Heart left ventricle (tissue), 16 donors: ENCODE results near the gene GALNT9. TPM values are rescaled to one million over a fixed set of nuclear protein-coding genes. Genes with fewer than 3 reads are reported as not detected.
A peak's percentile ranks its signal among the peaks of the same experiment; 100 is the strongest.

Experiments used
- ATAC-seq, 4 donors: fragments of 200-7000 bp; cut with Tn5 transposase; one replicate each; pipeline ENCODE4 v1.9.1; 2020 to 2022; ENCODE audit warnings: moderate library complexity in 4 of 4, mild to moderate bottlenecking in 3 of 4, moderate number of reproducible peaks in 1 of 4
- DNase-seq, 5 donors: peaks; one replicate each; pipeline ENCODE4 v3.0.0-alpha.2; 2020
- H3K27ac ChIP-seq, 12 donors: fragments of 200-600 bp; sonication (generic) in 4 of 12; one replicate each; pipeline versions ENCODE4 v1.5.0 to v1.8.0; 2016 to 2022; ENCODE audit warnings: mild to moderate bottlenecking in 2 of 12
- H3K27me3 ChIP-seq, 9 donors: fragments of 200-600 bp; sonication (generic) in 2 of 9; one replicate each; pipeline versions ENCODE4 v1.5.1 to v1.8.0; 2016 to 2022; ENCODE audit warnings: mild to moderate bottlenecking in 3 of 9
- H3K36me3 ChIP-seq, 9 donors: fragments of 200-600 bp; sonication (generic) in 2 of 9; one replicate each; pipeline versions ENCODE4 v1.5.0 to v1.8.0; 2018 to 2022; ENCODE audit warnings: mild to moderate bottlenecking in 2 of 9
- H3K4me1 ChIP-seq, 12 donors: fragments of 200-600 bp; sonication (generic) in 4 of 12; one replicate each; pipeline versions ENCODE4 v1.5.0 to v1.8.0; 2016 to 2022; ENCODE audit warnings: mild to moderate bottlenecking in 3 of 12
- H3K4me3 ChIP-seq, 12 donors: fragments of 200-600 bp; sonication (generic) in 4 of 12; one replicate each; pipeline versions ENCODE4 v1.5.0 to v1.8.0; 2017 to 2022; ENCODE audit warnings: mild to moderate bottlenecking in 9 of 12, moderate library complexity in 4 of 12
- H3K9me3 ChIP-seq, 12 donors: fragments of 200-600 bp; sonication (generic) in 4 of 12; one replicate each; pipeline versions ENCODE4 v1.5.0 to v1.8.0; 2016 to 2022; ENCODE audit warnings: mild to moderate bottlenecking in 1 of 12
- POLR2A ChIP-seq, 2 donors: fragments of 450-650 bp; IDR thresholded peaks; one replicate each; pipeline ENCODE4 v1.6.1; 2017; ENCODE audit warnings: antibody characterized with exemption in 2 of 2, mild to moderate bottlenecking in 2 of 2, moderate library complexity in 2 of 2
- WGBS, 4 donors: extraction: QIAGEN DNeasy Blood & Tissue Kit in 2 of 4; methylation state at CpG; one replicate each; pipeline versions ENCODE4 v1.1.5 to v1.1.7; 2013 to 2018; 5-methylcytosine and 5-hydroxymethylcytosine counted together
- intact Hi-C, 10 donors: fragments of 100-400 bp; cut with DNase I; formaldehyde crosslinking; loops; one replicate each; pipeline versions ENCODE4 v1.11.1 to v1.14.2; 2022
- polyA plus RNA-seq, 2 donors: library from polyadenylated mRNA; stranded (reverse); fragments of 200-250 nt; gene quantifications; one replicate each; pipeline ENCODE4 v1.2.3, GENCODE V29; 2013
- total RNA-seq, 9 donors: library from RNA; depleted of rRNA in 2 of 9; stranded (reverse); fragments of >200 nt in 2 of 9; fragmentation: NEBNext Ultra II Directional in 3 of 9; extraction: Animal tissue kit (Norgen Biotek cat#: 25700) in 3 of 9; gene quantifications; one replicate each; pipeline versions ENCODE4 v1.1.0 to v1.2.4, GENCODE V29; 2016 to 2023
- TF ChIP-seq, protein P1 (sequence below), 12 donors: fragments of 200-600 bp; sonication (generic) in 4 of 12; IDR thresholded peaks; one replicate each; pipeline versions ENCODE4 v1.5.0 to v1.8.0; 2018 to 2022; ENCODE audit warnings: antibody characterized with exemption in 12 of 12, mild to moderate bottlenecking in 5 of 12
- donor health status: ischemic (EF 13 %, LVEDD 7.1; RV severe dilation, severe dysfunction).
- donor health status: healthy with polysubstance abuse.
- donor health status: DM: no; HTN: yes; CAD: no.
- donor health status: DM: no; HTN: no; CAD: no.
- donor health status: ischemic (EF 25% LVEDD 6.9; RV normal size, moderate dysfunction).
- donor health status: ischemic (EF 25% LVEDD 5.7; RV mildly dilated, moderate dysfunction).
- donor health status: healthy.
- donor health status: DM: yes; HTN: yes; CAD: no.
- donor health status: ischemic (EF 35%, LVEDD 5.7; RV mildly dilated, moderate dysfunction).
- donor health status: nonischemic (EF 11% LVEDD 7.7; RV severe dilation, severe dysfunction).
- donor health status: DM: yes; HTN: yes; CAD: no.
- donor health status: PGD.
- donor health status: ischemic (EF 29% LVEDD 5.4; RV normal size, mild dysfunction).
- donor health status: nonischemic (EF 23%, LVEDD 6.1; RV moderate dilation, normal function).

GALNT9 gene
- total and polyA plus RNA-seq, 11 donors: 10.3 TPM; not detected in 10

DNA sequence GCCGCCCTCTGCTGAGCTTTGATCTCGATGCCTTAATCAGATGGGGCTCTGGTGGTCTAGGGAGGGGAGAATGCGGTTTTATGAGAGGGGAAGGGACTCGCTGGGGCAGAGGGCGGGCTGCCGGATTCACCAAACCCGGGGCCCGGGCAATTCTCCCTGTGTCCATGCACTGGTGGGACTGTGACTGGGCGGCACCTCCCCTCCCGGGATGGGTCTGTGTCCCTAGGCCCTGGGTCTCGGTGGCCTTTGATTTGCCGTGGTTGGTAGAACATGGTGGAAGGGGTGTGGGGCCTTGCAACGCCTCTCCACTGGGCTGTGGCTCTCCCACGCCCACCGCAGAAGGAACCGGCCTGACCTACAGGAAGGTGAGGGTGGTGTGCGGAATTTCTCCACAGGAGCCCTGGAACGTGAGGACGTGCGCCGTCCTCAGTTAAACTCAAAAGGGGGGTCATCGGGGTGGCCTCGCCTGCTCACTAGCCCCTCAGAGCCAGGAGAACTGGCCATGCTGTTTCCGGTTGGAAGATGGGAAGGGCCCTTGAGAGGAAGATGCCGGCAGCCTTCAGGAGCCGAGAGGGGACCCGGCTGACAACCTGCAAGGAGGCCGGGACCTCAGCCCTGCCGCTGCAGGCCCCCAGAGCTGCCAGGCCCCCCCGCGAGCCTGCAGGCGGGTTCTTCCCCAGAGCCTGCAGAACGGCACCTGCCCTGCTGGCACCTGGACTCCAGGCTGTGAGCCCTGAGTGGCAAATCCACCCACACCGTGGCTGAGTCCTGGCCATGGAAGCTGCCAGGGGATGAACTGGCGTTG is 141.5 kb downstream of the GALNT9 start:
- Histone ChIP-seq H3K27me3 (peaks cover 0 to 34% (median 0%) of the 10 kb centered on the region in 9 donors), H3K9me3 (peaks cover 0 to 51% (median 0%) of the 10 kb centered on the region in 12 donors), H3K4me3 (no peak overlapping the region), H3K4me1 (peaks cover 0 to 20% (median 11%) of the 10 kb centered on the region in 12 donors), H3K27ac (no peak overlapping the region), H3K36me3 (no peaks in the 10 kb centered on the region)
- DNase-seq (peak in 1 of 5 donors; percentile 47), ATAC-seq (no peak)
- TF ChIP-seq, protein P1, sequence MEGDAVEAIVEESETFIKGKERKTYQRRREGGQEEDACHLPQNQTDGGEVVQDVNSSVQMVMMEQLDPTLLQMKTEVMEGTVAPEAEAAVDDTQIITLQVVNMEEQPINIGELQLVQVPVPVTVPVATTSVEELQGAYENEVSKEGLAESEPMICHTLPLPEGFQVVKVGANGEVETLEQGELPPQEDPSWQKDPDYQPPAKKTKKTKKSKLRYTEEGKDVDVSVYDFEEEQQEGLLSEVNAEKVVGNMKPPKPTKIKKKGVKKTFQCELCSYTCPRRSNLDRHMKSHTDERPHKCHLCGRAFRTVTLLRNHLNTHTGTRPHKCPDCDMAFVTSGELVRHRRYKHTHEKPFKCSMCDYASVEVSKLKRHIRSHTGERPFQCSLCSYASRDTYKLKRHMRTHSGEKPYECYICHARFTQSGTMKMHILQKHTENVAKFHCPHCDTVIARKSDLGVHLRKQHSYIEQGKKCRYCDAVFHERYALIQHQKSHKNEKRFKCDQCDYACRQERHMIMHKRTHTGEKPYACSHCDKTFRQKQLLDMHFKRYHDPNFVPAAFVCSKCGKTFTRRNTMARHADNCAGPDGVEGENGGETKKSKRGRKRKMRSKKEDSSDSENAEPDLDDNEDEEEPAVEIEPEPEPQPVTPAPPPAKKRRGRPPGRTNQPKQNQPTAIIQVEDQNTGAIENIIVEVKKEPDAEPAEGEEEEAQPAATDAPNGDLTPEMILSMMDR (IDR thresholded peaks at IDR 0.05): no peak
- TF ChIP-seq POLR2A (IDR thresholded peaks at IDR 0.05): no peak
- intact Hi-C loops: no loop called here
- 88 to 95% (median 91%) methylated on average over 8 to 35 of the region's 35 CpGs for WGBS, 4 donors

DNA sequence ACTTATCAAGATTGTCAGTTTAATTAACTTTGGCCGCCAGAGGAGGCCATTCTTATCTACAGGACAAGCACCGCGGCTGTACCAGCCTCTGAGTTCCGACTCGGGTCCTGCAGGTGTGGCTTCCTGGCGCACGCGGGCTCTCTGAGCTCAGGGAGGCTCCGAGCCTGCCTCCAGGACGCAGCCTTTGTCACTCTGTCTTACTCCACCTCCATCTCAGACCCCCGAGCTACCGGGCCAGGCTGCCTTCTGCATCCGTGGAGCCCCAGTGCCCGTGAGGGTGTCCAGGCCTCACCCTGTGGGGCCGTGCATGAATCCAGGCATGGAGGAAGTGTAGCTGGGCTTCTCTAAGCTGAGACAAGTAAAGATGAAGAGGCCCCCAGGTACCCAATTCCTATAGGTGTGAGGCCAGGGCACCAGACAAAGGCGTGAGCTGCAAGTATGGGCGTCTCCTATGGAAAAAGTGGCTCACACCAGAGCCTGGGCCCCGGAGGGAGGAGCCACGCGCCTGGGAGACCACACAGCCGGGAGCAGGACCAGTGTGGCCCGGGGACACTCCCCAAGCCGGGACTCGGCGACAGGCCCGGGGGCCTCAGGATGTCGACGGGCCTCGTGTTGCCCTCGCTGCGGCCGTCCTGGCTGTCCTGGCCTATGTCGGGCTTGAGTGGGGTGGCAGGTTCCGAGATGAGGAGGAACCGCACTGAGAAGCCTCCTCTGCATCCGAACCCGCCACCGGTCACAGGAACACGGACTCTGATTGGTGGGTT is 142.3 kb downstream of the GALNT9 start:
- Histone ChIP-seq H3K36me3 (no peaks in the 10 kb centered on the region), H3K4me1 (peaks cover 0 to 20% (median 11%) of the 10 kb centered on the region in 12 donors), H3K27ac (no peak overlapping the region), H3K4me3 (peak overlapping the region in 1 of 12 donors; percentile 35), H3K9me3 (peaks cover 0 to 51% (median 0%) of the 10 kb centered on the region in 12 donors), H3K27me3 (peaks cover 0 to 29% (median 0%) of the 10 kb centered on the region in 9 donors)
- DNase-seq (peak in 1 of 5 donors; percentile 46), ATAC-seq (no peak)
- 75 to 85% (median 78%) methylated on average over 23 to 39 of the region's 39 CpGs for WGBS, 4 donors
- TF ChIP-seq, protein P1 (IDR thresholded peaks at IDR 0.05): no peak
- TF ChIP-seq POLR2A (IDR thresholded peaks at IDR 0.05): no peak
- intact Hi-C loops: no loop called here

DNA sequence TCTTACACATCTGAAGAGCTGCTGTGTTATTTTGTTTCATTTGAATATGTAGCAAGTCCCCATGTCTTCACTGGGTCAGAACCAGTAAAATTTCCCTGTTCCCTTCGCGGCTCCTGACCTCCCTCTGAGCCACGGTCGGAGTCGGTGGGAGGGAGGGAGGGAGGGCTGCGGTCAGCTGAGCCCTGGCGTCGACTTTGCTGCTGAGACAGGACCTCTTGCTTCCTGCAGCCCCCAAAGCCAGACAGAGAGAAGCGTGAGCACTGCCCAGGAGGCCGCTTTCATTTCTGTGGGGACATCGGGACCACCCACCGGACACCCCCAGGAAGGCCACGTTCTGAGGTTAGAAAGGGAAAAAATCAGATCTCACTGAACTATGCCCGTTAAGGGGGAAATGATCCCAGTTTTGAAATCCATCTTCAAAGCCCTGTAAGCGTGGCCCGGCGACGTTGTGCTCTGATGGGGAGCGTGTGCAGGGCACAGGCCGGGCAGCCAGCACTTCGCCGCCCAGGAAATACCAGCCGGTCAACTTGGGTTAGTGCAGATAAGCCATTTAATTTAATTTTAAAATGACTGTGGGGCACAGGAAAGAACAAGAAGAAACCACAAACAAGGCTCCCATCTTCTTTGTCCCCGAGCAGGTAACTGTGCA is 143.1 kb downstream of the GALNT9 start:
- peaks cover 0 to 51% (median 0%) of the 10 kb centered on the region in 12 donors for H3K9me3 ChIP-seq
- peaks cover 0 to 20% (median 11%) of the 10 kb centered on the region in 12 donors for H3K4me1 ChIP-seq
- ATAC-seq: no peak
- peak overlapping the region in 1 of 12 donors; percentile 15 for H3K27ac ChIP-seq
- H3K27me3 ChIP-seq: peaks cover 0 to 22% (median 0%) of the 10 kb centered on the region in 9 donors
- H3K36me3 ChIP-seq: no peaks in the 10 kb centered on the region
- intact Hi-C loops: no loop called here
- H3K4me3 ChIP-seq: peak overlapping the region in 1 of 12 donors; percentile 35
- TF ChIP-seq POLR2A (IDR thresholded peaks at IDR 0.05): no peak
- TF ChIP-seq, protein P1 (IDR thresholded peaks at IDR 0.05): no peak
- WGBS, 4 donors: 38 to 66% (median 48%) methylated on average over 24 of the region's 24 CpGs
- DNase-seq: peak in 1 of 5 donors; percentile 53
